ENCODE measurements around the gene NCKAP5L.

- TF ChIP-seq CTCF (IDR thresholded peaks at IDR 0.05) (no peak), EP300 (IDR thresholded peaks at IDR 0.05) (no peak)
Measured at GRCh38 chr12:49777341-49777740, 50.9 kb downstream of the NCKAP5L start.
